ENCODE results near the gene GATAD1.

The GATAD1 gene

DNA sequence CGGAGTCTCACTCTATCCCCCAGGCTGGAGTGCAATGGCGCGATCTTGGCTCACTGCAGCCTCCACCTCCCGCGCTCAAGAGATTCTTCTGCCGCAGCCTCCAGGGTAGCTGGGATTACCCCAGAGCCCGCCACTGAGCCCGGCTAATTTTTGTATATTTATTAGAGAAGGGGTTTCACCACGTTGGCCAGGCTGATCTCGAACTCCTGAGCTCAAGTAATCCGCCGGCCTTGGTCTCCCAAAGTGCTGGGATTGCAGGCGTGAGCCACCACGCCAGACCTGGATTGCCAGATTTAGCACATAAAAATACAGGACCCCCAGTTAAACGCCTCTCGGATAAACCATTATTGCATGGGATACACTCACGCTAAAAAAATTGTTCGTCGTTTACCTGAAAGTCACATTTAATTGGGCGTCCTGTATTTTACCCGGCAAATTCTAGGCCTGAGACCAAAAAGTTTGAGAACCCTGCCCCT, 375 bp upstream of the GATAD1 start:
- TF ChIP-seq POLR2AphosphoS5 (IDR thresholded peaks at IDR 0.05; ENCODE audit: low read depth, low read length) (no peak), TAF1 (IDR thresholded peaks at IDR 0.05; ENCODE audit: borderline replicate concordance, insufficient read depth, low read length) (no peak), FOXP2 (optimal IDR thresholded peaks at IDR 0.05; ENCODE audit: borderline replicate concordance, extremely low read depth, extremely low read length, insufficient read depth) (no peak), SIN3A (IDR thresholded peaks at IDR 0.05; ENCODE audit: borderline replicate concordance, insufficient read depth, low read length) (no peak)
- TF ChIP-seq, protein P1, sequence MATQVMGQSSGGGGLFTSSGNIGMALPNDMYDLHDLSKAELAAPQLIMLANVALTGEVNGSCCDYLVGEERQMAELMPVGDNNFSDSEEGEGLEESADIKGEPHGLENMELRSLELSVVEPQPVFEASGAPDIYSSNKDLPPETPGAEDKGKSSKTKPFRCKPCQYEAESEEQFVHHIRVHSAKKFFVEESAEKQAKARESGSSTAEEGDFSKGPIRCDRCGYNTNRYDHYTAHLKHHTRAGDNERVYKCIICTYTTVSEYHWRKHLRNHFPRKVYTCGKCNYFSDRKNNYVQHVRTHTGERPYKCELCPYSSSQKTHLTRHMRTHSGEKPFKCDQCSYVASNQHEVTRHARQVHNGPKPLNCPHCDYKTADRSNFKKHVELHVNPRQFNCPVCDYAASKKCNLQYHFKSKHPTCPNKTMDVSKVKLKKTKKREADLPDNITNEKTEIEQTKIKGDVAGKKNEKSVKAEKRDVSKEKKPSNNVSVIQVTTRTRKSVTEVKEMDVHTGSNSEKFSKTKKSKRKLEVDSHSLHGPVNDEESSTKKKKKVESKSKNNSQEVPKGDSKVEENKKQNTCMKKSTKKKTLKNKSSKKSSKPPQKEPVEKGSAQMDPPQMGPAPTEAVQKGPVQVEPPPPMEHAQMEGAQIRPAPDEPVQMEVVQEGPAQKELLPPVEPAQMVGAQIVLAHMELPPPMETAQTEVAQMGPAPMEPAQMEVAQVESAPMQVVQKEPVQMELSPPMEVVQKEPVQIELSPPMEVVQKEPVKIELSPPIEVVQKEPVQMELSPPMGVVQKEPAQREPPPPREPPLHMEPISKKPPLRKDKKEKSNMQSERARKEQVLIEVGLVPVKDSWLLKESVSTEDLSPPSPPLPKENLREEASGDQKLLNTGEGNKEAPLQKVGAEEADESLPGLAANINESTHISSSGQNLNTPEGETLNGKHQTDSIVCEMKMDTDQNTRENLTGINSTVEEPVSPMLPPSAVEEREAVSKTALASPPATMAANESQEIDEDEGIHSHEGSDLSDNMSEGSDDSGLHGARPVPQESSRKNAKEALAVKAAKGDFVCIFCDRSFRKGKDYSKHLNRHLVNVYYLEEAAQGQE (IDR thresholded peaks at IDR 0.05; ENCODE audit: insufficient read depth in 1 of 2, low read depth in 2 of 2, low read length in 2 of 2) = no peak

DNA sequence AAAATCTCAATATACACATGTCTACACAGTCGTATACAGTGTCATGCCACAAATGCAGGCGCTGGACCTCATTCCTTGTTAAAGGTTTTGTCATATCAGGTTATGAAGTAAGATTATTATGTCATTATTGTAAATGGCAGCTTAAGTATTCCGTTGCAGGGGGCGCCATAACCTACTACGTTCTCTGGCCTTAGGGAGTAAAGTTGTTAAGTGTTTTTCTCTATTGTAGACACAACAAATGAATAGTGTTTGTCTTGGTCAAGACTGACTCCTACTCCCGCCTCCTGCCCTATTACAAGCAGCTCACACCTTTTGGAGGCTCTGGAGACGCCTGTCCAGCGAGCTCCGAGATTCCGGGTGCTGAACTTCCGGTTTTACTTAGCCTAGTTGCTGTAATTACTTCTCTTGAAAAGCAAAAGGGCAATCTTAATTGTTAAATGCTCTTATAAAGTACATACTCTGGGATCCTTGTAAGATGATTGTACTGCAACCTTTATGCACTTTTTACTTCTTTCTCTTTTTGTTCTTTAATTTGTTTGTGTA, 994 bp downstream of the GATAD1 start:
- TF ChIP-seq SIN3A (IDR thresholded peaks at IDR 0.05; ENCODE audit: borderline replicate concordance, insufficient read depth, low read length) (0 out of 2 replicates have a peak, but pooled peaks have one; percentile 16), POLR2AphosphoS5 (IDR thresholded peaks at IDR 0.05; ENCODE audit: low read depth, low read length) (peak; percentile 38; the same call in 1 of the 2 replicates)
- TF ChIP-seq, protein P1 (IDR thresholded peaks at IDR 0.05; ENCODE audit: insufficient read depth in 1 of 2, low read depth in 2 of 2, low read length in 2 of 2) = no peak

DNA sequence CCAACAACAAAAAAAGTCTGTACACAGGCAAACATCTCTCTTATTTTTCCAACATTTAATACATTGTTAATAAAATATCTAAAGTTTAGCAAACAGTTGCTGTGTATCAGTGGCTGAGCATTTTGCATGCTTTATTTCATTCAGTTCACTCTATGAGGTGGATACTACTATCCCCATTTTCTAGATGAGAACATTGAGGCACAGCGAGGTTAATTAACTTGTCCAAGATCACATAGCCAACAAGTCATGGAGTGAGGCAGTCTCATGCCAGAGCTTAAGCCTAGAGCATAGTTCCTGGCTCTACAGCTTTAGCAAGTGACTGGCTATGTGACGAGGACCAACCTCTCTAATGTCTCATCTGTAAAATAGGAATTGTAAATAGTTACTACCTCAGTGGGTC, 4.4 kb downstream of the GATAD1 start:
- TF ChIP-seq POLR2AphosphoS5 (IDR thresholded peaks at IDR 0.05; ENCODE audit: low read depth, low read length) = no peak
- TF ChIP-seq TAF1 (IDR thresholded peaks at IDR 0.05; ENCODE audit: borderline replicate concordance, insufficient read depth, low read length) = no peak
- no peak for TF ChIP-seq SIN3A (IDR thresholded peaks at IDR 0.05; ENCODE audit: borderline replicate concordance, insufficient read depth, low read length)

DNA sequence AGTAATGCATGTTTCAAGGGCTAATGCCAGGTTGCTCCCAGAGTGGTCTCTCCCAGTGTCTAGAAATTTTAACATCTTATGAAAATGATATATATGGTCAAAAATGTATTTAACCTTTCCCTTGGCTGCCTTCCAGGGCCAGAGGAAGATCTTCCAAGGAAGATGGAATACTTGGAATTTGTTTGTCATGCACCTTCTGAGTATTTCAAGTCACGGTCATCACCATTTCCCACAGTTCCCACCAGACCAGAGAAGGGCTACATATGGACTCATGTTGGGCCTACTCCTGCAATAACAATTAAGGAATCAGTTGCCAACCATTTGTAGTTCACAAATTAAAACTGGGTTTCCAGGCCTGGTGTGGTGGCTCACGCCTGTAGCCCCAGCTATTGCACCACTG, 9.0 kb downstream of the GATAD1 start:
- TF ChIP-seq FOXP2 (optimal IDR thresholded peaks at IDR 0.05; ENCODE audit: borderline replicate concordance, extremely low read depth, extremely low read length, insufficient read depth) (no peak), TAF1 (IDR thresholded peaks at IDR 0.05; ENCODE audit: borderline replicate concordance, insufficient read depth, low read length) (no peak), POLR2AphosphoS5 (IDR thresholded peaks at IDR 0.05; ENCODE audit: low read depth, low read length) (no peak), SIN3A (IDR thresholded peaks at IDR 0.05; ENCODE audit: borderline replicate concordance, insufficient read depth, low read length) (no peak)
- TF ChIP-seq, protein P1 (IDR thresholded peaks at IDR 0.05; ENCODE audit: insufficient read depth in 1 of 2, low read depth in 2 of 2, low read length in 2 of 2) = no peak

DNA sequence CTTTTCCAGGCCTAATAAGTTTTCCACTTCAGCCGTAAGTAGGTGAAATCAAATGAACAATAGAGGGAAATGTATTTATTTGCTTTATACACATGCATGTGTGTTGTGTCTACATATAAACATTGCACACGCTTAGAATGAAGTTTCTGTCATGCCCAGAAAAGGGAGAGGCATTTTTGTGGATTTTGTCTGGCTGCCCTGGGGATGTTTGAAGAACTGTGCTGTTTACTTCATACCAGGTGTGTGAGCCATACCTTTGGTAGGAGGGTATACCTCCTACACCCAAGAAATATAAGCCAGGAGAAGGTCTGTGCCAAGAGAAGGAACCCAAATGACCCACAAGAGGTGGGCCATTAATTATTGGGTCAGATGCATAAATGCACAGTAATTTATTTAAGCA, 12.8 kb downstream of the GATAD1 start:
- TF ChIP-seq TAF1 (IDR thresholded peaks at IDR 0.05; ENCODE audit: borderline replicate concordance, insufficient read depth, low read length) (no peak), POLR2AphosphoS5 (IDR thresholded peaks at IDR 0.05; ENCODE audit: low read depth, low read length) (no peak), FOXP2 (optimal IDR thresholded peaks at IDR 0.05; ENCODE audit: borderline replicate concordance, extremely low read depth, extremely low read length, insufficient read depth) (no peak), SIN3A (IDR thresholded peaks at IDR 0.05; ENCODE audit: borderline replicate concordance, insufficient read depth, low read length) (no peak)
- TF ChIP-seq, protein P1 (IDR thresholded peaks at IDR 0.05; ENCODE audit: insufficient read depth in 1 of 2, low read depth in 2 of 2, low read length in 2 of 2) = no peak
